Measurements from ENCODE around the gene SLC22A1.
"Not testable (repeated sequence)": the region's sequence is repeated elsewhere in the genome, so short reads cannot be mapped to it uniquely, and the experiment has no call there.

SLC22A1 gene

DNA sequence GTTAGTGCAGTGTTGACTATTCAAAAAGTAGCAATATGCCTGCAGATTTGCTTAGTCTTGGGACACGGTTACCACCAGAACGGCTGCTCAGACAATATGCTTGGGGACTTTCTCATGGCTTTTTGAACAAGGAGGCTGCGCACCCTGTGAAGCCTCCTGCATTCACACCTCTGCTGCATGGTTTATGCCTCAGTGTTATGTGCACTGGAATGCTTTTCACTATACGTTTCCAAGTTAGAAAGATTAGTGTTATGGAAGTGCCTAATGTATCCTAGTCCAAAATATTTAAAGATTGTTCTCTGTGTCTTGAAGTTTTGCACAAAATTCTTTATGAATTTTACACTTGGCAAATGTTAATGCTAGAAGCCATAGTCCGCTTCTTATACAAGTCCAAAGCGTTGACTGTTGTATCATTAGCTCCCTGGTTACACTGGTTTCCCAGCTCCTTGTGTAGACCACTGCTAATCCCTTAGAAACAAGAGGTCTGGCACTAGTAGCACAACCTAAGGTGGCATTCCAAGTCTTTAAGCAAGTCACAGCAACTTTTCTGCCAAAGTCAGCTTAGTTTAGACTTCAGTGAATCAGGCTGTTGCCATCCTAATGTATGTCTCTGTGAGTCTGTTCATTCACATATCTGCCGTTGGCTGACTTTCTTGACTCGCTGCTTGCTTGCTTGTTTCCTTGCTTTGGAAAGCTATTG lies 26.3 kb upstream of the SLC22A1 start:
- no peak for DNase-seq

DNA sequence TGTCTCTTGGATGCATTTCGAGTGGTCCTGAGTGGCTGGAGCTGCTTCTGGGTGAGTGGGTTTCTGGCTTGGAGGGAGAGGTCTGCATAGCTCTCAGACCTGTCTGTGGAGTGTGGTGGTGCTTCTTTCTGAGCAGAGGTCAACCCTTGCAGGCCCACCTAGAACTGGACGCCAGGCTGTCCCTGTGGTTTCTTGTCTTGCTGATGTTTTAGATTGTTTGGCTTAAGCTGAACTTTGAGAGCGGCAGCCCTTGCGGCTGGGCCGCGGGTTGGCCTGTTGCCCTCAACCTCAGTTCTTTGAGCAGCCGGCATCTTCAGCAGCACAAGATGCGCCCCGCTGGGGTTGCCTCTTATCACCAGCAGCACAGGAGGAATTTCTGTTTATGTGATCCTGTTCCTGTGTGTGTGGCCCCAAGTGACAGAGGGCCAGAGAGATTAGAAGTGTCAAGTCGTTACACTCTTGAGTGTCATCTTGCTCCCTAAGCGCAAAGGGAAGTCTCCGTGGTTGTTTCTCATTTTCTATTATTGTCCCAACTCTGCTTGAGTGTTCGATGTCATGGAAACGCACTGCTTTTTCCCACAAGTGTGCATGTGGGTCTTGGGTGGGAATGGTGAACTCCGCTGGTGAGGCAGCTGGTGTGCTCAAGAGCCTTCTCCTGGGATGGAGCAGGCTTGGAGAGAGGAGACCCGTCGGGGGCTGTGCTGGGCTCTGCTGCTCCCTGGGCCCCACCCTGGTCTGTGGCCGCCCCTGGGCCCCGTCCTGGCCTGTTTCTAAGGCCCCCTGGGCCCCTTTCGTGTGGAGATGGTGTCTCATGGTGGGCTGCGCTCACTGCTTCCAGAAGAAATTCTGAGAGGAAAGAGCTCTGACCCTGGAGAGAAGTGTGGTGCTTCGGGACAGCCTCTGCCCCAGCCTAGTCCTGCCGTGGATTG lies 20.1 kb upstream of the SLC22A1 start:
- no peak for DNase-seq

DNA sequence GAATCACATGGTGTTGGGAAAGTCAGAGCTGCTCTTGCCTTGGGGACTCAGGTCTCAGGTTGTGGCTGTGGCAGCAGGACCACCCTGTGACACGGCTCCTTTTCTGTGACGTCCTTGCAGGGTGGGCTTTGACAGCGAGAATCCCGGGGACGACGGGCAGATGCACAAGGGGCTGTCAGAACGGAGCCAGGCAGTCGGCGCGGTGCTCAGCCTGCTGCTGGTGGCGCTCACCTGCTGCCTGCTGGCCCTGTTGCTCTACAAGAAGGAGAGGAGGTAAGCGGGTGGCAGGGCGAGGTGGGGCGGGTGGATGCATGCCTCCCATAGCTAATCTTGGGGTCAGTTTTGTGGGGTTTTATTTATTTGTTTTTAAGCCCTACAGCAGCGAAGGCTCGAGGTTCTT lies 19.2 kb upstream of the SLC22A1 start:
- DNase-seq = no peak

DNA sequence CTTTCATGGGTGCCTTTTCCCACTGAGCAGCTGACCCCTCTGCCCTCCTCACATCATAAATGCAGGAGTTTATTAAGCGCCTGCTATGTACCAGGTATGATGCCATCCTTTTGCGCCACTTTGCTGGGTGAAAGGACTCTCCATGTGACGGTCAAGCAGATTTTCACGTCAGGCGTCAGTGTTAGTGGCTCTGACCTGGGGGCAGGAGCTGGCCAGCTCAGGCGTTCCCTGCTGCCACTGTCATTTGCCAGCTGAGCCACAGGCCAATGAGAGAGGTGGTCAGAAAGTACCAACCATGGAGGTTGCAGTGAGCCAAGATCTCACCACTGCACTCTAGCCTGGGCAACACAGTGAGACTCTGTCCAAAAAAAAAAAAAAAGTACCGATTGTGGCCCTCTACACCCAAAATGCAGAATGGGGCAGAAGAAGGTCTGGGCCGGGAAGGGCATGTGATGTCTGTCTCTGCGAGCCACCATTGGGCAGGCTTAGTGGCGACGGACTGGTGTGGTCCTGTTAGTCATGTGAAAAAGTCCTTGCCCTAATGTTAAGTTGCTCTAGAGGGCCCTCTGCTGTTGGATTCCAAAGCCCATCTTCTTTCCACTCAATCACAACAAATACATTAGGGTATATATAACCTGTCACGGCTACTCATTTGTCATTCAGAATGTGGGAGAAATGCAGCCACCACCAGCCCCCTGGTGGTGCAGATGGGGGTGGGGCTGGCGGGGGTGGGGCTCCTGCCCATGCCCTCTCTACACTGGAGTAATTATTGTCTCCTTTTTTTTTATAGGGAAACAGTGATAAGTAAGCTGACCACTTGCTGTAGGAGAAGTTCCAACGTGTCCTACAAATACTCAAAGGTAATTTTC lies 18.4 kb upstream of the SLC22A1 start:
- DNase-seq = no peak

DNA sequence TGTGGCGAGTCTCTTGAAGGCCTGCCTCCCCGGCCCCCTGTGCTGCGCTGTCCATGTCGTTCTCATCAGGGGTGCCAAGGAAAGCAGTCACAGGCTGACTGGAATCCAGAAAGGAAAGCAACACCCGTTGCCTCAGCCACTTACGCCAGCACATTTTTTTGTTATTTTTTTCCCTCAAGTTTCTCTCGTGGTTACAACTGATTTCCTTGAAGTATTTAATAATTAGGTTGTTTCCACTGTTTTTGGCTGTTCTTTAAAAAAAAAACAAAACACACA lies 17.9 kb upstream of the SLC22A1 start:
- DNase-seq = no peak

DNA sequence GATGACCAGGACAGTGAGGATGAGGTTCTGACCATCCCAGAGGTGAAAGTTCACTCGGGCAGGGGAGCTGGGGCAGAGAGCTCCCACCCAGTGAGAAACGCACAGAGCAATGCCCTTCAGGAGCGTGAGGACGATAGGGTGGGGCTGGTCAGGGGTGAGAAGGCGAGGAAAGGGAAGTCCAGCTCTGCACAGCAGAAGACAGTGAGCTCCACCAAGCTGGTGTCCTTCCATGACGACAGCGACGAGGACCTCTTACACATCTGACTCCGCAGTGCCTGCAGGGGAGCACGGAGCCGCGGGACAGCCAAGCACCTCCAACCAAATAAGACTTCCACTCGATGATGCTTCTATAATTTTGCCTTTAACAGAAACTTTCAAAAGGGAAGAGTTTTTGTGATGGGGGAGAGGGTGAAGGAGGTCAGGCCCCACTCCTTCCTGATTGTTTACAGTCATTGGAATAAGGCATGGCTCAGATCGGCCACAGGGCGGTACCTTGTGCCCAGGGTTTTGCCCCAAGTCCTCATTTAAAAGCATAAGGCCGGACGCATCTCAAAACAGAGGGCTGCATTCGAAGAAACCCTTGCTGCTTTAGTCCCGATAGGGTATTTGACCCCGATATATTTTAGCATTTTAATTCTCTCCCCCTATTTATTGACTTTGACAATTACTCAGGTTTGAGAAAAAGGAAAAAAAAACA lies 16.6 kb upstream of the SLC22A1 start:
- no peak for DNase-seq

DNA sequence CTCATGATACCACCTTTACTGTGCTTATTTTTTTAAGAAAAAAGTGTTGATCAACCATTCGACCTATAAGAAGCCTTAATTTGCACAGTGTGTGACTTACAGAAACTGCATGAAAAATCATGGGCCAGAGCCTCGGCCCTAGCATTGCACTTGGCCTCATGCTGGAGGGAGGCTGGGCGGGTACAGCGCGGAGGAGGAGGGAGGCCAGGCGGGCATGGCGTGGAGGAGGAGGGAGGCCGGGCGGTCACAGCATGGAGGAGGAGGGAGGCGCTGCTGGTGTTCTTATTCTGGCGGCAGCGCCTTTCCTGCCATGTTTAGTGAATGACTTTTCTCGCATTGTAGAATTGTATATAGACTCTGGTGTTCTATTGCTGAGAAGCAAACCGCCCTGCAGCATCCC lies 15.6 kb upstream of the SLC22A1 start:
- DNase-seq = no peak

DNA sequence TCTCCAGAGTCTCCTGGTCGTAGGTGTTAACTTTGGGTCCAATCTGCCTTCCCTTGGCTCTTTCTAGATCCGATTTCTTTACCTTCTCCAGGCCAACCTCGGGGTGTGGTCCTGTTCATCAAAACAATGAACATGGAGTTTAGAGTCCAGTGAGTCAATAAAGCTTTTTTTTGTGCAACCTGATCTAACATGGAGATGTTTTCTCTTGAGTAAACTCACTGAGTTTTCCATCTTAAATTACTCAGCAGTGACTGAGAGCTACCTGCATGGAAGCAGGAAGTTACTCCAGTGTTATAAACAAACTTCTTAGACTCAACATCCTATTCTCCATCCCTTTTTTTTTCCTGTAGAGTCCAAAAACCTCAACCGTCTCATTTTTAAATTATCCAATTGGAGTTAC lies 14.9 kb upstream of the SLC22A1 start:
- DNase-seq = no peak

DNA sequence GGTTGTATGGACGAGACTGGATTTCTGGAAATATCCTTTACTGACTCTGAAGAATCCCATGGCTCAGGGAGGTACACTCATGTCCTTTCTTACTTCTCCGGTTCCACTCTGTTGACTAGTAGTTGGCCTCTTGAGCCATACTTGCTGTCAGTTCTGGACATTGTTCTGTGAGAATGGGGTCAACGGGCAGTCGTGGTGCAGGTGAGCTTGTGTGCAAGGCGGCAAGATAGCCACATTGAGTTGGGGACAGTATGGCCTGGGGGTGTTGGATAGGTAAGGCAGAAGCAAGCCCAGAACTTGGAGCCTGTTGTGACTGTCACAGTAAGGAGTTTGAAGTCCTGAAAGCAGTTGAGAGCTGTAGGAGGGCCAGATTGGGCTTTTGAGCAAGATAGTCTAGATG lies 13.5 kb upstream of the SLC22A1 start:
- DNase-seq = no peak

DNA sequence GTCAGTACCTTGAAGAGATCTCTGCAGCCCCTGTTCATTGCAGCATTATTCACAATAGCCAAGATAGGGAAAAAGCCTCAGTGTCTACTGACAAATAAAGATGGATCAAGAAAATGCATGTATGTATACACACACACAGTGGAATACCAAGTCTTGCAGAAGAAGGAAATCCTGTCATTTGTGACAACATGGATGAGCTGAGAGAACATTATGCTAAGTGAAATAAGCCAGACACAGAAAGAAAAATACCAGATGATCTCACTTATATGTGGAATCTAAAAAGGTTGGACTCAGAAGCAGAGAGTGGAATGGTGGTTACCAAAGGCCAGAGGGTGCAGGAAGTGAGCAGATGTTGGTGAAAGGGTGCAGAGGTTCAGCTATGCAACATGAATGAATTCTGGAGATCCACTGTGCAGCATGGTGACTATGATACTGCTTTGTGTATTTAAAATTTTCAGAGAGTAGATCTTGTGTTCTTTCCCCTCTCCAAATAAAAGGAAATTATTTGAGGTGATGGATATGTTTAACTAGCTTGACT lies 11.0 kb upstream of the SLC22A1 start:
- no peak for DNase-seq

DNA sequence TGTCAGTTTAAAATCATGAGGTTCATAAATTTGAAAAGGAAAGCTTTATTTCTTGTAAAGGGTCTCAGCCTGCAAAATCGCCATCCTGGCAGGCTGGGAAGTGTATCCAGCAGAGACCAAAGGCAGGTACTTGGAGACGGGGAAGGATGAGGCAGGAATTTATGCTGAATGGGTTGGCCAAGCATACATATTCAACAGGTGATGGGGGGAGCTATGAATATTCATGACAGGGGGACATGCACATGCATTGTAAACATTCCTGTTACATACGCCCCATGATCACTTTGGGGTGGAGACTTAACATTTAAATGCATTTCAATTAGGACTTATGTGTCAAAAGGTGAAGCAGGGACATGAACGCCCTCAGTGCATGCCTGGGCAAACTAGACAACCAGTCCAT lies 9.8 kb upstream of the SLC22A1 start:
- DNase-seq = no peak

DNA sequence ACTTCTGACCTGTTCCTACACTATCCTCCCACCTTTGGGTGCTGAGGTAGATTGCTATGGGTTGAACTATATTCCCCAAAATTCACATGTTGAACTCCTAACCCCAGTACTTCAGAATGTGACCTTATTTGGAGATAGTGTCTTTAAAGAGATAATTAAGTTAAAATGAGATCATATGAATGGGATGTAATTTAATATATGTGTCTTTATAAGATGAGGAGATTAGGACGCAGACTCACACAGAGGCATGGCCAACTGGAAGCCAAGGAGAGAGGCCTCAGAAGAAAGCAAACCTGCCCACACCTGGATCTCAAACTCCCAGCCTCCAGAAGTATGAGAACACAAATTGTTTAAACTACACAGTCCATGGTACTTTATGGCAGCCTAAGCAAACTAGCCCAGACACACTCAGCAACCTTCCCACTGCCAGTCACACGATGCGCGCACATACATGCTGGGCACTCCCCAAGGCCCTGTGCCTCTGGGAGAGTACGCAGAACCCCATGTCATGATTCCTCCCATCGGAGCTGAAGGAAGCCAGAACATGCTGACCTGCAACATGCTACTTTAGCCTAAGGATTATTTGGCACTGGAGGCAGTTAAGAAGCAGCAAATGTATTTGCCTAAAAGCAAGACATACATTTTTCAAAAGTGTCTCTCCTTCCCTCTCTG lies 8.9 kb upstream of the SLC22A1 start:
- no peak for DNase-seq

DNA sequence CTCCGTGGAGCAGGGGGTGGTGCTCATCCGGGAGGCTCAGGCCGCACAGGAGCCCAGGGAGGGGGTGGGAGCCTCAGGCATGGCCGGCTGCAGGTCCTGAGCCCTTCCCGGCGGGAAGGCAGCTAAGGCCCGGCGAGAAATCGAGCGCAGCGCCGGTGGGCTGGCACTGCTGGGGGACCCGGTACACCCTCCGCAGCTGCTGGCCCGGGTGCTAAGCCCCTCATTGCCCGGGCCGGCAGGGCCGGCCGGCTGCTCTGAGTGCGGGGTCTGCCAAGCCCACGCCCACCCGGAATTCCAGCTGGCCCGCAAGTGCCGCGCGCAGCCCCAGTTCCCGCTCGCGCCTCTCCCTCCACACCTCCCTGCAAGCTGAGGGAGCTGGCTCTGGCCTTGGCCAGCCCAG lies 7.1 kb upstream of the SLC22A1 start:
- not testable (repeated sequence) for DNase-seq

DNA sequence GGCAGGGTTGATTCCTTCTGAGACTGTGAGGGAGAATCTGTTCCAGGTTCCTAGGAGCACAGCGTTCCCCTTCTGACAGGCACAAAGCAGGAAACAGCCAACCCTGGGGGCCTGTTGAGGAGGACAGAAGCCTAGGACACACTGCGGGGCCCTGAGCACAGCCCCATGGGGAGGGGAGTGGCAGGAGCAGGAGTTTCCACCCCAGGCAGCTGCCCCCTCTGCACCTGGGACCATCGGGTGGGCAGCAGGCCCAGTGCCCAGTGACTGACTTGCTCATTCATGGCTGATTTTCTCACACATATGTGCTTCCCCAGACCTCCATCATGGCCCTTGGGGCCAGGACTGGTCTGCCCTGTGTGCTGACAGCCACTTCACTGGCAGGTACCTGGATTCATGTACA lies 6.2 kb upstream of the SLC22A1 start:
- DNase-seq = no peak

DNA sequence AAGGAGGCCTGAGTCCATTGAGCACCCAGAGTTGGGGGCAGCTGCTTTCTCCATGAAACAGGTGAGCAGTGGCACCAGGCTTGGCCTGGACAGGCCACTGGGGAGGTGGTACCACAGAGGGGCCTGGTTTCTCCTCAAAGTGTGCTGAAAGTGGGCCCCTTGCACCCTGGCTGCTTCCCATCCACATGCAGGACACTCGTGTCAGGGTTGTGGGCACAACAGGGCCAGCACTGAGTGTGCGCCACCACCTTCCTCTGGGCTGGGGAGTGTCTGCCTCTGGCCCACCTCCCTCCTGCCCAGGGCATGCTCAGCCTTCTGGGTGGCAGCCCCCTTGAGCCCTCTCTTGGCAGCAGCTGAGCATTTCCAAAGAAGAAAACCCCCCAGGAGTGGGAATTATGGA lies 5.2 kb upstream of the SLC22A1 start:
- no peak for DNase-seq

DNA sequence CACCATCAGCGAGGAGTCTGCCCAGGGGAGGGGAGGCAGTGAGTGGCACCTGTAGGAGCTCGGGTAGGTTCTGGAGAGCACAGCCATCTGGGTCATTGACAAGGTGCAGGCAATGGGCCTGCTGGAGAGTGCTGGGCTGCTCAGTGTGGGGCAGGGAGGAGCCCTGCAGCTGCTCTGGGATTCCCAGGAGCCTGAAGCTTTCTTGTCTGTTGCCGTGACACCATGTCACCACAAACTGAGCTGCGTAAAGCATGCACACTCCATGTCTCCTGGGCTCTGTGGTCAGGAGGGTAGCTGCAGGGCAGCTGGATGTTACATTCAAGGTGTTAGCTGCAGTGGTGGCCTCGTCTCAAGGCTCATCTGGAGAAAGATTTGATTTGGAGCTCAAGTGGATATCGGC lies 4.5 kb upstream of the SLC22A1 start:
- DNase-seq = no peak

DNA sequence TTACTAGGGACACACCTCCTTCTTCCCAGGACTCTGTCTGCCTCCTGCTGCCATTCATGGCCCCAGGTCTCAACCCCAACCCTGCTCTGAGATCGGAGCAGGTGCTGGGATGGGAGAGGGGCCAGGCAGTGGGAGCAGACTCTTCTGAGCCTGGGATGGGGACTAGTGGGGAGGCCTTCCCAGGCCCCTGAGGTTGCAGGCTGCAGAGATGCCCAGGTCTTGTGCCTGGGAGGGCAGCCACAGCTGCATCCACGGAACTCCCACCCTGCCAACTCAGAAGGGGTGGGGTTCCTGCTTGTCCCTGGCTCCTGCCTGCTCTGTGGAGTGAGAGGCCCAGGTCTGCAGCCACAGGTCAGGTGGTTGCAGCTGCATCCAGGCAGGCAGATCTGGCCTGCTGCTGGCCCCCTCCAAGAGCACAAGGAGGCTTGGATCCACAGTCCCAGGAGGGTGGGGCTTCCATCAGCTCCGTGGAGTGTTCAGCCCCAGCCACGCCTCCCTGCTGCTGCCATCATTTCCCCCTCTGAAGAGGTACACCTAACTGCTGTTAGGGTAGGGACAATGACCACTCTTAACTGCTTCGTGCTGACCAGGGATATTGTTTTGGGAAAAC lies 2.9 kb upstream of the SLC22A1 start:
- no peak for DNase-seq

DNA sequence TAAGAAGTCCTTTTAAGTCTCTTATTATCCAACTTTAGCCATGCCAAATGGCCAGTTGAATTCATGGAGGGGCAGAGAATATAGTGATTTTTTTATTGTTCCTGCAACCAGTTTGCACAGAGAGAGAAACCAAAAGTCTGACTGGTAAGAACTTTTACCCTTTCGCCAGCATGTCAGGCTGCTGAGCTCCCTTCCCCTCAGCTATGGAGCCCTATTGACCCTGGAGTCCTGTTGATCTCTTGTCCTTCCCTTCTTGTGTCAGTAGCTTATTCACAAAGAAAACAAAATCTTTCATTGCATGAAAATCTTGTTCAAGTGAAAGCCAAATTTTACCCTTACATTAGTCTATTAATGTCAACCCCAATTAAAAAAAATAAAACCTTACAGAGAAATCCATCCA lies 1.5 kb upstream of the SLC22A1 start:
- DNase-seq = no peak

DNA sequence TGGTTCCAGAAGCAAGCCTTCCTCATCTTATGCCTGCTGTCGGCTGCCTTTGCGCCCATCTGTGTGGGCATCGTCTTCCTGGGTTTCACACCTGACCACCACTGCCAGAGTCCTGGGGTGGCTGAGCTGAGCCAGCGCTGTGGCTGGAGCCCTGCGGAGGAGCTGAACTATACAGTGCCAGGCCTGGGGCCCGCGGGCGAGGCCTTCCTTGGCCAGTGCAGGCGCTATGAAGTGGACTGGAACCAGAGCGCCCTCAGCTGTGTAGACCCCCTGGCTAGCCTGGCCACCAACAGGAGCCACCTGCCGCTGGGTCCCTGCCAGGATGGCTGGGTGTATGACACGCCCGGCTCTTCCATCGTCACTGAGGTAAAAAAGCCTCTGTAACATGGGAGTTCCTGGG lies 366 bp downstream of the SLC22A1 start:
- DNase-seq = no peak

DNA sequence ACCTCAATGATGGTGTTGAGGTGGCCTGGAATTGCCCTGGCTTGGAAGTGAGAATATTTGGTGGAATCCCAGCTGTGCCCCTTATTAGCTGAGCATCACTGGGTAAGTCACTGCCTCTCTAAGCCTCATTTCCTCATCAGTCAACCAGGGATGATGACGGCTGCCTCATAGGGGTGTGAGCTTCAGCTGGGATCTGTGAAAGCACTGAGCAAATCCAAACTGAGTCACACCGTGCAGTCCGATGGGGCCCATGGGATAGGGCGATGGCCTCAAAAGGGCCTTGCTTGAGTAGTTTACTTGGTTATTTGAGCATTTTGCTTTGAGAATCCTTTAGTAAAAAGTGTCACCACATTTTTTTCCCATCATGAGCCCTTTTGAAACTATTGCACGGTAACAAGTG lies 1.1 kb downstream of the SLC22A1 start:
- no peak for DNase-seq

DNA sequence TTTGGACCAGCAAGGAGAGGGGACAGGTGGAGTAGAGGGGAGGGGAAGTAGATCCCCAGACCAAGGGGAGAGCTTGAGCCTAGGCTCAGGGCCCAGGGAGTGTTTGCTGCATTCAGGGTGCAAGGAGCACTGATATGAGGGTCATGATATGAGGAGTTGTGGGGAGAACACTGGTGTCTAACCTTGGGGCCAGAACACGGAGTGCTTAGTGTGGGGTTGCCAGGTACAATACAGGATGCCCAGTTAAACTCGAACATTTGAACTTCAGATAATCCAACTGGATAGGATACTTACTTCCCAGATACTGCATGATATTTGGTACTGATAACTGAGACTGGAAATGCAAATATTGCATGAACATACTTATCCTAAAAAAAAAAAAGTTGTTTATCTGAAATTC lies 2.4 kb downstream of the SLC22A1 start:
- DNase-seq = no peak

DNA sequence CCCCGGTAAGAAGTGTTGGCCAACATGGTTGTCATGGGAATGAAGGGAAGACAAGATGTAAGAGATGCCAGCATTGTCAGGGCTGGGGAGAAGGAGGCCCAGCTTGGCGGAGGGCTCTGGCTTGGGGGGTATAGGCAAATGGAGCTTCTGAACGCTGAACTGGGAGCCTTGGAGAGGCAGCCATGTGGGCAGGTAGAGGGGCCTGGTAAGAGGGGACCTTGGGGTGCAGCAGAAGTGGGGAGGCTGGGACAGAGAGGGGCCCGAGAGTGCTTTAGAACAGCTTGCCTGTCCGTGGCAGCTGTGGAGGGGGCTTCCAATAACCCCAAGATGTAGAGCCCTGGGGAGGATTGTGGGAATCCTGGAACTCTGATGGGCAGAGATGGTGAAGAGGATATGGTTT lies 3.0 kb downstream of the SLC22A1 start:
- DNase-seq = no peak

All from DMS 273 treated with DMSO at 0.1 percent for 48 hours (cell line).